ENCODE measurements around the gene SCMH1. TPM values are rescaled to one million over a fixed set of nuclear protein-coding genes. Genes with fewer than 3 reads are reported as not detected.

Gene SCMH1
- total RNA-seq, 2 donors from 2014 or later: 16.4 to 18.3 TPM

DNA sequence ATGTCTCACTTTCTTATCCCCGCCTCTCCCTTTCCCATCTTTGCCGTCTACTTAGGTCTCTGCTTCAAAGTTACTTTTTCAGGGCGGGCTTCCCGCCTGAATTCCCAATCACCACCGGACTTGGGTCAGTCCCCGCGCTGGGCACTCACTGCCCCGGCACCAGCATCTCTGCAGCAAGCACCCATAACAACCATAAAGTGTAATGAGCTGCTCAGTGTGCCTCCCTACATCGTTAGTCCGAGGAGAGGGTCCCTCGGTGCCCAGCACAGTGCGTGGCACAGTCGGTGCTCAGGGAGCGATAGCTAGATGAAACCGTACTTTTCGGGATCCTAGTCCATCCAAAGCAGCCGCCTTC, 263.2 kb downstream of the SCMH1 start:
- H3K9ac ChIP-seq (ENCODE audit: extremely low read depth, low read length, poor library complexity, severe bottlenecking): no peak overlapping the region
- WGBS, 2 experiments (ENCODE audit: insufficient coverage in 1 of 2, insufficient read length in 1 of 2): 38 to 49% methylated on average over 9 to 17 of the region's 17 CpGs
- no peaks in the 10 kb centered on the region for H3K27me3 Mint-ChIP-seq (ENCODE audit: insufficient read depth)

DNA sequence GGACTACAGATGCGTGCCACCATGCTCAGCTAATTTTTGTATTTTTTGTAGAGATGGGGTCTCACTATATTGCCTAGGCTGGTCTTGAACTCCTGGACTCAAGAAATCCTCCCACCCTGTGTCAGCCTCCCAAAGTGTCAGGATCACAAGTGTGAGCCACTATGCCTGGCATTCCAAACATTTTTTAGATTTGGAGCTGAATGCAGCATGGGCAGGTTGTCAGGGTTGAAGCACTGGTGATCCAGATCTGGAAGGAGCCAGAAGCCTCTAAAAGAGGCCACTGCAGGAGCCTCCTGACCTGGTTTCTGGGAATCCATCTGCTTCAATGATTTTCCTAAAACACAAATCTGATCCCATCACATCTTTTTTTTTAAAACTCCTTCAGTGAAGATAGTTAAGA, 264.4 kb downstream of the SCMH1 start:
- DNase-seq: no peak
- no peak overlapping the region for H3K27ac Mint-ChIP-seq
- no peak overlapping the region for H3K4me3 Mint-ChIP-seq
- Histone ChIP-seq H3K4me1 (ENCODE audit: control insufficient read depth, insufficient read depth, low read length) (peaks cover under 1% of the 10 kb centered on the region), H3K27ac (ENCODE audit: low read depth, low read length) (no peak overlapping the region), H3K27me3 (ENCODE audit: control insufficient read depth, insufficient read depth, low read length, poor library complexity, severe bottlenecking) (no peaks in the 10 kb centered on the region), H3K4me3 (ENCODE audit: low read length) (no peak overlapping the region), H3K36me3 (ENCODE audit: control insufficient read depth, insufficient read depth, low read length) (peaks cover 1% of the 10 kb centered on the region), H3K9me3 (ENCODE audit: control insufficient read depth, low read length) (no peaks in the 10 kb centered on the region), H3K9ac (ENCODE audit: extremely low read depth, low read length, poor library complexity, severe bottlenecking) (no peak overlapping the region)
- no peaks in the 10 kb centered on the region for H3K9me3 Mint-ChIP-seq
- H3K36me3 Mint-ChIP-seq (ENCODE audit: low read depth): no peaks in the 10 kb centered on the region
- WGBS, 2 experiments (ENCODE audit: insufficient coverage in 1 of 2, insufficient read length in 1 of 2): 91% methylated on average over 1 of the region's 1 CpG; no CpG with 5 or more reads in 1 of the 2 experiments
- H3K4me1 Mint-ChIP-seq: peaks cover 26% of the 10 kb centered on the region
- TF ChIP-seq, protein P1, sequence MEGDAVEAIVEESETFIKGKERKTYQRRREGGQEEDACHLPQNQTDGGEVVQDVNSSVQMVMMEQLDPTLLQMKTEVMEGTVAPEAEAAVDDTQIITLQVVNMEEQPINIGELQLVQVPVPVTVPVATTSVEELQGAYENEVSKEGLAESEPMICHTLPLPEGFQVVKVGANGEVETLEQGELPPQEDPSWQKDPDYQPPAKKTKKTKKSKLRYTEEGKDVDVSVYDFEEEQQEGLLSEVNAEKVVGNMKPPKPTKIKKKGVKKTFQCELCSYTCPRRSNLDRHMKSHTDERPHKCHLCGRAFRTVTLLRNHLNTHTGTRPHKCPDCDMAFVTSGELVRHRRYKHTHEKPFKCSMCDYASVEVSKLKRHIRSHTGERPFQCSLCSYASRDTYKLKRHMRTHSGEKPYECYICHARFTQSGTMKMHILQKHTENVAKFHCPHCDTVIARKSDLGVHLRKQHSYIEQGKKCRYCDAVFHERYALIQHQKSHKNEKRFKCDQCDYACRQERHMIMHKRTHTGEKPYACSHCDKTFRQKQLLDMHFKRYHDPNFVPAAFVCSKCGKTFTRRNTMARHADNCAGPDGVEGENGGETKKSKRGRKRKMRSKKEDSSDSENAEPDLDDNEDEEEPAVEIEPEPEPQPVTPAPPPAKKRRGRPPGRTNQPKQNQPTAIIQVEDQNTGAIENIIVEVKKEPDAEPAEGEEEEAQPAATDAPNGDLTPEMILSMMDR (conservative IDR thresholded peaks at IDR 0.05): no peak
- H3K27me3 Mint-ChIP-seq (ENCODE audit: insufficient read depth): no peaks in the 10 kb centered on the region

More for the DNA sequence above, 263.2 kb downstream of the SCMH1 start:
- Histone ChIP-seq H3K4me1 (ENCODE audit: control insufficient read depth, insufficient read depth, low read length) (peaks cover 3% of the 10 kb centered on the region), H3K9me3 (ENCODE audit: control insufficient read depth, low read length) (no peaks in the 10 kb centered on the region), H3K27me3 (ENCODE audit: control insufficient read depth, insufficient read depth, low read length, poor library complexity, severe bottlenecking) (no peaks in the 10 kb centered on the region), H3K27ac (ENCODE audit: low read depth, low read length) (no peak overlapping the region), H3K36me3 (ENCODE audit: control insufficient read depth, insufficient read depth, low read length) (peaks cover 13% of the 10 kb centered on the region), H3K4me3 (ENCODE audit: low read length) (peak overlapping the region; percentile 78)
- H3K4me1 Mint-ChIP-seq: peaks cover 26% of the 10 kb centered on the region
- H3K9me3 Mint-ChIP-seq: no peaks in the 10 kb centered on the region
- no peak for DNase-seq
- H3K4me3 Mint-ChIP-seq: peak overlapping the region; percentile 81
- peak overlapping the region; percentile 92 for H3K27ac Mint-ChIP-seq
- TF ChIP-seq, protein P1 (conservative IDR thresholded peaks at IDR 0.05): no peak
- H3K36me3 Mint-ChIP-seq (ENCODE audit: low read depth): peaks cover 6% of the 10 kb centered on the region

Other genes starting within 250 kb of the SCMH1 start
- gene SLFNL1, start 220.6 kb downstream of the SCMH1 start, total RNA-seq: under 1 TPM in 1 of 2 donors, not detected in 1; 0.15 TPM
- gene FOXO6, start 119.1 kb upstream of the SCMH1 start, total RNA-seq: 1 to 10 TPM; 1.7 to 1.8 TPM
- not detected for gene EDN2, start 242.4 kb upstream of the SCMH1 start, total RNA-seq